Naive thymus-derived CD4-positive, alpha-beta T cell (primary cell): ENCODE measurements around the gene TMEM59L. TPM values are rescaled to one million over a fixed set of nuclear protein-coding genes. Genes with fewer than 3 reads are reported as not detected.

Experiments used
- ATAC-seq: fragments of 150-1000 bp; cut with Tn5 transposase; 2 replicates; pipeline ENCODE4 v1.10.0; 2021; ENCODE audit warnings: mild to moderate bottlenecking, moderate library complexity
- CTCF ChIA-PET: fragments of 350-600 bp; sonication (Branson Sonifier 250); formaldehyde crosslinking; loops from one replicate; lab custom pipeline; 2021; ENCODE audit warnings: antibody characterized with exemption; lab: Charles Lee
- POLR2A ChIA-PET: fragments of 350-600 bp; sonication (Branson Sonifier 250); formaldehyde crosslinking; loops from one replicate; lab custom pipeline; 2021; ENCODE audit warnings: antibody characterized with exemption, inconsistent platforms; lab: Charles Lee
- DNase-seq, 9 donors: peaks; one replicate each; pipeline versions ENCODE4 v3.0.0 to v3.0.0-alpha.2; 2020 to 2022; ENCODE audit warnings: mixed read lengths in 1 of 9
- H3K27ac ChIP-seq: one replicate; pipeline ENCODE4 v1.7.0; 2013; ENCODE audit warnings: mild to moderate bottlenecking, low read depth, low read length, moderate library complexity
- H3K27me3 ChIP-seq, 2 donors: one replicate each; pipeline ENCODE4 v1.7.0; 2013; ENCODE audit warnings: low read length in 2 of 2, mild to moderate bottlenecking in 2 of 2, moderate library complexity in 2 of 2; ENCODE audit not compliant: control insufficient read depth in 2 of 2, insufficient read depth in 2 of 2
- H3K36me3 ChIP-seq, 3 experiments: 1 replicate in 2 of 3; 2 replicates in 1 of 3; pipeline ENCODE4 v1.7.0; 2013; ENCODE audit warnings: low read length in 3 of 3, mild to moderate bottlenecking in 3 of 3, moderate library complexity in 1 of 3; ENCODE audit not compliant: insufficient read depth in 3 of 3, control insufficient read depth in 2 of 3
- H3K4me1 ChIP-seq, 2 donors: one replicate each; pipeline ENCODE4 v1.7.0; 2013; ENCODE audit warnings: low read length in 2 of 2, mild to moderate bottlenecking in 2 of 2, moderate library complexity in 1 of 2; ENCODE audit not compliant: control insufficient read depth in 2 of 2, insufficient read depth in 2 of 2
- H3K4me3 ChIP-seq: 2 replicates; pipeline ENCODE4 v1.7.0; 2013; ENCODE audit warnings: mild to moderate bottlenecking, low read length
- H3K9me3 ChIP-seq, 3 experiments: 1 replicate in 2 of 3; 2 replicates in 1 of 3; pipeline ENCODE4 v1.7.0; 2013; ENCODE audit warnings: low read length in 3 of 3; ENCODE audit not compliant: control insufficient read depth in 2 of 3
- H3K27ac Mint-ChIP-seq, 9 donors: one replicate each; pipeline ENCODE4 v1.8.0; 2020 to 2022; ENCODE audit warnings: mixed read lengths in 9 of 9, mild to moderate bottlenecking in 8 of 9, moderate library complexity in 5 of 9, inconsistent platforms in 2 of 9
- H3K27me3 Mint-ChIP-seq, 5 donors: one replicate each; pipeline ENCODE4 v1.8.0; 2021 to 2022; ENCODE audit warnings: mixed read lengths in 5 of 5, mild to moderate bottlenecking in 1 of 5
- H3K36me3 Mint-ChIP-seq, 5 donors: one replicate each; pipeline ENCODE4 v1.8.0; 2020 to 2022; ENCODE audit warnings: mixed read lengths in 5 of 5, mild to moderate bottlenecking in 3 of 5, inconsistent platforms in 1 of 5
- H3K4me1 Mint-ChIP-seq, 7 donors: one replicate each; pipeline ENCODE4 v1.8.0; 2020 to 2022; ENCODE audit warnings: mixed read lengths in 7 of 7, mild to moderate bottlenecking in 3 of 7, inconsistent platforms in 1 of 7
- H3K4me3 Mint-ChIP-seq, 10 donors: one replicate each; pipeline ENCODE4 v1.8.0; 2020 to 2022; ENCODE audit warnings: mild to moderate bottlenecking in 10 of 10, mixed read lengths in 10 of 10, moderate library complexity in 6 of 10, inconsistent platforms in 2 of 10
- H3K9me3 Mint-ChIP-seq, 11 donors: one replicate each; pipeline ENCODE4 v1.8.0; 2020 to 2022; ENCODE audit warnings: mixed read lengths in 11 of 11, mild to moderate bottlenecking in 4 of 11, inconsistent platforms in 1 of 11, moderate library complexity in 1 of 11
- intact Hi-C, 2 donors: fragments of 100-400 bp; cut with micrococcal nuclease; formaldehyde crosslinking; loops; one replicate each; pipeline ENCODE4 v1.15.1; 2023
- polyA plus RNA-seq, 2 donors: library from polyadenylated mRNA; unstranded; fragments of 300-500 nt; fragmentation: Illumina TruSeq; gene quantifications; one replicate each; pipeline ENCODE4 v1.2.3, GENCODE V29; 2021
- total RNA-seq, 6 experiments: library from RNA in 5 of 6; stranded (reverse) in 5 of 6; gene quantifications; 1 replicate in 5 of 6; 2 replicates in 1 of 6; pipeline ENCODE4 v1.2.3 and lab custom pipeline; 2021 to 2026

Gene TMEM59L
- total and polyA plus RNA-seq, 7 experiments from 2014 or later: 0.22 to 0.74 (median 0.30) TPM; not detected in 3

DNA sequence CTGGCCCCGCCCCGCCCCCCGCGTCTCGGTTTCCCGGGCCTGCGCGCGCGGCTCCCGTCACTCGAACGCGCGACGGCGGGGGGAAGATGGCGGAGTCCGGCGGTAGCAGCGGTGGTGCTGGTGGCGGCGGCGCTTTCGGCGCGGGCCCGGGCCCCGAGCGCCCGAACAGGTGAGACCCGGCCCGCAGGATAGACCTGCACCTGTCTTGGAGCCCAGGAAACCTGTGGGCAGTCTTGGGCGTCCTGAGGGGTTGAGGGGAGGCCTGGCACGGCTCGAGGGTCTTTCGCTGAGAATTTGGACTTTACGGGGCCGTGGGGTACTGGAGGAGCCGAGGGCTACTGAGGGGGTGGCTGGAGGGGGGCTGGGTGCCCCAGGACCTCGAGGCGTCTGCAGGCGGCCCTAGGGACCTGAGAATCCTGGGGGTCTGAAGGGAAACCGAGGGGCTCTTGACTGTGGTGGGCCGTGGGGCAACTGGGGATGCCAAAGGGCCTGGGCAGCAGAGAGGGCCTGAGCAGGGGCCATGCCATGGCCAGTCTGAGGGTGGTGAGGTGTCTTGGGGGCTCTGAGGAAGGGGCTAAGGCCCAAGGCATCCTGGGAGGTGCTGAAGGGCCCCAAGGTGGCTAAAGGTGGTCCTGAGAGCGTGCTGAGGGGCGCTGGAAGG lies 24.4 kb downstream of the TMEM59L start, which contains the start of gene KLHL26:
TSS of gene KLHL26 (plus strand) at position 60 of the 661 bp plus-strand sequence. CDS start at position 87, 27 bp downstream.
- peak within 1 kb of the TSS; percentile 70 to 96 (median 90) for H3K27ac Mint-ChIP-seq
- H3K36me3 Mint-ChIP-seq: no peaks in the 10 kb centered on the region
- H3K9me3 ChIP-seq: no peaks in the 10 kb centered on the region
- CTCF ChIA-PET: no interaction called here
- POLR2A ChIA-PET: no interaction called here
- peaks cover 0 to 5% (median 0%) of the 10 kb centered on the region in 3 experiments for H3K36me3 ChIP-seq
- peak within 1 kb of the TSS; percentile 83 for H3K4me3 ChIP-seq
- peaks cover 0 to 18% (median 3%) of the 10 kb centered on the region in 5 donors for H3K27me3 Mint-ChIP-seq
- H3K27me3 ChIP-seq: no peaks in the 10 kb centered on the region
- peak within 1 kb of the TSS; percentile 88 for H3K27ac ChIP-seq
- intact Hi-C loops: loop anchor here (1.0 to 5.0 kb wide), 17 partner anchors 25 to 770 kb away; partner anchors contain the start of genes ARMC6 (in 2 of the 2), COPE (in 2 of the 2), CRTC1 (in 2 of the 2) and DDX49 (in 2 of the 2)
- H3K4me3 Mint-ChIP-seq: peak within 1 kb of the TSS; percentile 71 to 100 (median 88)
- H3K4me1 Mint-ChIP-seq: peaks cover 23 to 51% (median 36%) of the 10 kb centered on the region in 7 donors
- H3K4me1 ChIP-seq: peaks cover 6 to 19% of the 10 kb centered on the region in 2 donors
- peaks cover 0 to 4% (median 0%) of the 10 kb centered on the region in 11 donors for H3K9me3 Mint-ChIP-seq
- ATAC-seq (no peak), DNase-seq (peak in 1 of 9 donors; percentile 10)

DNA sequence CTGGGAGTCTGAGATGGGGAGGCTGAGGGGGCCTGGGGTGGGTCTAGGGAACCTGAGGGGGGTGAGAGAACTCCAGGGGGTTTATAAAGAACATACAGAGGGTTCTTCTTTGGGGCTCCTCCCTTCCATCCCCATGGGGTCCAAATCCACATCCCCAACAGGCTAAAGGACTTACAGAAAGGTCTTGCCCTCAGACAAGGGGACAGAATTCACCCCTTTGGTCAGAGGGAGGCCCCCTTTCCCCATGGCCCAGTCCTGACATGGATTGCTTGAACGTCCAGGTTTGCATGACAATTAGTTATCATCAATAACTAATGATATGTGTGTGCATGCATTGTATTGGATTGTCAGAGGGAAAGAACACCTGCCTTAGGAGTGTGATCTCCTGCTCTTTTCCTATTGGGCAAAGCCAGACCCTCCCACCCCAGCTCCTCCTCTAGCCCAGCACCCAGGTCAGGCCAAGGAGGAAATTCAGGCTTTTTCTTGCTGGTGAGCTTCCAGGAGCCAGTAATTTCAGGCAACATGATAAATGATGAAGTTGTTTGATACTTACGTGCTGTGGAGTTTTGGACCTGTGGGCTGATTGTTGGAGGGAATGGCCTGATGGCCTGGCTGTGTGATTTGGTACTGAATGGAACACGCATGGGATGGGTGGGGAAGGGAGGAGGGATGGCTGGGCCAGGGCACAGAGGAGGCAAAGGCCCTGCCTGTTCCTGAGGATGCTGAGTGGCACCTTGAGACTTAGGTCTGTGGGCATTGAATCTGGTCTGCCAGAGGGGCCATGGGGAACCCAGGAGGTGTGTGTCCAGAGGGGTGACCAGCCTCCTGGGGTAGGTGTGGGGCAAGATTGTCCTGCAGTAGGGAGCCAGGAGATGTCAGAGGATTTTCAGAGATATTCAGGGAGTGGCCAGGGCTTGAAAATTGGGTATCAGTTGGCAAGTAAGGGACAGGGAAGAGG lies 25.3 kb downstream of the TMEM59L start:
- no peaks in the 10 kb centered on the region for H3K27me3 ChIP-seq
- H3K4me1 Mint-ChIP-seq: peaks cover 23 to 53% (median 36%) of the 10 kb centered on the region in 7 donors
- CTCF ChIA-PET: no interaction called here
- no peaks in the 10 kb centered on the region for H3K9me3 ChIP-seq
- peak overlapping the region; percentile 88 for H3K27ac ChIP-seq
- H3K36me3 Mint-ChIP-seq: no peaks in the 10 kb centered on the region
- peaks cover 6 to 19% of the 10 kb centered on the region in 2 donors for H3K4me1 ChIP-seq
- peak overlapping the region; percentile 83 for H3K4me3 ChIP-seq
- POLR2A ChIA-PET: interaction anchor here (0.6 to 0.9 kb wide), 3 partner anchors 66 to 282 kb away, joined by 3 to 4 read pairs (median 3); partner anchors contain the start of genes COPE and DDX49
- no peak for ATAC-seq
- H3K4me3 Mint-ChIP-seq: peak overlapping the region; percentile 71 to 100 (median 88)
- peak overlapping the region; percentile 70 to 96 (median 89) for H3K27ac Mint-ChIP-seq
- H3K27me3 Mint-ChIP-seq: peaks cover 0 to 18% (median 3%) of the 10 kb centered on the region in 5 donors
- peak in 2 of 9 donors; percentile 12 to 14 for DNase-seq
- intact Hi-C loops: loop anchor here (2.0 to 5.0 kb wide), 5 partner anchors 49 to 769 kb away; partner anchors contain the start of genes FKBP8 (in 1 of the 2), GATAD2A (in 1 of the 2), ISYNA1 (in 1 of the 2) and REX1BD (in 1 of the 2)
- peaks cover 0 to 5% (median 0%) of the 10 kb centered on the region in 3 experiments for H3K36me3 ChIP-seq
- peaks cover 0 to 5% (median 0%) of the 10 kb centered on the region in 11 donors for H3K9me3 Mint-ChIP-seq

DNA sequence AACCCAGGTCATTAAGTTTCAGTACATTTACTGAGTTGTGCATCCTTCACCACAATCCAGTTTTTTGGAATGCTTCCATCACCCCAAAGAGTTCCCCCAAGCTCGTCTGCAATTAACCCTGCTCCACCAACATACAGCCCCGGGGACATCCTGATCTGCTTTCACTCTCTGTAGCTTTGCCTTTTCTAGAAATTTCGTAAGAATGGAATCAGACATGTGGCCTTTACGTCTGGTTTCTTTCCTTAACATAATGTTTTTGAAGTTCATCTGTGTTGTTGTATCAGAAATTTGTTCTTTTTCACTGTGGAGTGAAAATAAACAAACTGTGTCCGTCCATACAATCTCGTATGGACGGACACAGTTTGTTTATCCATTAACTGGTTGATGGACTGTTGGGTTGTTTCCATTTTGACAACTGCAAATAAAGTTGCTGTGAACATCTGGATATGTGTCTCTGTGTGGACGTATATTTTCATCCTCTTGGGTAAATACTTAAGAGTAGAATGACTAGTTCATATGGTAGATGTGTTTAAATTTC lies 27.1 kb downstream of the TMEM59L start:
- Mint-ChIP-seq H3K27me3 (peaks cover 0 to 9% (median 0%) of the 10 kb centered on the region in 5 donors), H3K36me3 (peaks cover 0 to 7% (median 0%) of the 10 kb centered on the region in 5 donors), H3K9me3 (peaks cover 0 to 5% (median 0%) of the 10 kb centered on the region in 11 donors), H3K27ac (peak overlapping the region in 2 of 9 donors; percentile 45 to 72), H3K4me1 (peaks cover 19 to 61% (median 43%) of the 10 kb centered on the region in 7 donors), H3K4me3 (peak overlapping the region in 1 of 10 donors; percentile 6)
- no peak overlapping the region for H3K4me3 ChIP-seq
- peaks cover 6 to 17% of the 10 kb centered on the region in 2 donors for H3K4me1 ChIP-seq
- no peak overlapping the region for H3K27ac ChIP-seq
- DNase-seq (no peak), ATAC-seq (no peak)
- H3K9me3 ChIP-seq: no peaks in the 10 kb centered on the region
- CTCF ChIA-PET: no interaction called here
- H3K36me3 ChIP-seq: peaks cover 0 to 5% (median 0%) of the 10 kb centered on the region in 3 experiments
- POLR2A ChIA-PET: interaction anchor here (0.9 kb wide), 1 partner anchor 68 kb away, joined by 4 read pairs; the partner anchor contains the start of gene UBA52
- H3K27me3 ChIP-seq: no peaks in the 10 kb centered on the region
- intact Hi-C loops: loop anchor here (5.0 kb wide), 4 partner anchors 97 to 768 kb away; partner anchors contain the start of genes FKBP8 (in 1 of the 2), GATAD2A (in 1 of the 2) and ISYNA1 (in 1 of the 2)

DNA sequence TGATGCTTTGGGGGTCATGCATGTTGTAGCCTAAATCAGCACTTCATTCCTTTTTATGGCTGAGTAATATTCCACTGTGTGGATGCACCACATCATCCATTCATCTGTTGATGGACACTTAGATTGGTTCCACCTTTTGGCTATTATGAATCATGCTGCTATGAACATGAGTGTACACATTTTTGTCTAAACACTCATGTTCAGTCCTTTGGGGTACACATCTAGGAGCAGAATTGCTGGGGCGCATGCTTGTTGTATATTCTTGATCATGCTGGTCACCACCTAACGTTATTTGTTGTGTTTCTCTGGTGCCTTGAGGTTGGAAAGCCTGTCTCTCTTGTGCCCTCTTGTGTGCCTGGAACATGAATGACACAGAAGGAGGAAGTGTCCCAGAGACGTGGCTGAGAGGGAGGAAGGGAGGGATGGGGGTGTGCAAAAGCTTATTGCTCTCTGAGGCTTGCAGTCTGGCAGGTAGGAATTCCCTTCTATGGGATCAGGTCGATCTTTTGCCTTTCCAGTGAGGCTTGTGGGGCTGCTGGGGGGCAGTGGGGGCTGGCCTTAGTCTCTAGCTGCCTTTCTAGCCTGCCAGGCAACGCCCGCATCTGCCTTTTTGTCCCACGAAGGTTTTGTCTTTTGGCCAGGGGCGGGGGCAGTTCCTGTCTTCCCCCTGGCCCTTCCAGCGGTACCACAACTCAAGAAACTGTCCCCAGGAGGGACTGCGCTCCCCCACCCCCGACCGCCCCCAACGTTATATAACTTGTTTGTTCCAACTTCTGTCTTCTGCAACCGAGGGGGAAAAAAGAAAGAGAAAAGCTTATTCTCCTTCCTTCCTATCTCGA lies 31.7 kb downstream of the TMEM59L start:
- H3K27ac ChIP-seq: no peak overlapping the region
- H3K4me3 ChIP-seq: no peak overlapping the region
- no peak overlapping the region for H3K27ac Mint-ChIP-seq
- H3K4me1 ChIP-seq: no peaks in the 10 kb centered on the region
- H3K4me1 Mint-ChIP-seq: peaks cover 12 to 48% (median 32%) of the 10 kb centered on the region in 7 donors
- POLR2A ChIA-PET: no interaction called here
- H3K36me3 ChIP-seq: peaks cover 0 to 5% (median 0%) of the 10 kb centered on the region in 3 experiments
- peaks cover 0 to 2% (median 0%) of the 10 kb centered on the region in 11 donors for H3K9me3 Mint-ChIP-seq
- no peaks in the 10 kb centered on the region for H3K9me3 ChIP-seq
- no peaks in the 10 kb centered on the region for H3K27me3 Mint-ChIP-seq
- no peak overlapping the region for H3K4me3 Mint-ChIP-seq
- DNase-seq (no peak), ATAC-seq (peak; percentile 83)
- no peaks in the 10 kb centered on the region for H3K27me3 ChIP-seq
- peaks cover 0 to 10% (median 2%) of the 10 kb centered on the region in 5 donors for H3K36me3 Mint-ChIP-seq
- intact Hi-C loops: no loop called here
- CTCF ChIA-PET: no interaction called here

DNA sequence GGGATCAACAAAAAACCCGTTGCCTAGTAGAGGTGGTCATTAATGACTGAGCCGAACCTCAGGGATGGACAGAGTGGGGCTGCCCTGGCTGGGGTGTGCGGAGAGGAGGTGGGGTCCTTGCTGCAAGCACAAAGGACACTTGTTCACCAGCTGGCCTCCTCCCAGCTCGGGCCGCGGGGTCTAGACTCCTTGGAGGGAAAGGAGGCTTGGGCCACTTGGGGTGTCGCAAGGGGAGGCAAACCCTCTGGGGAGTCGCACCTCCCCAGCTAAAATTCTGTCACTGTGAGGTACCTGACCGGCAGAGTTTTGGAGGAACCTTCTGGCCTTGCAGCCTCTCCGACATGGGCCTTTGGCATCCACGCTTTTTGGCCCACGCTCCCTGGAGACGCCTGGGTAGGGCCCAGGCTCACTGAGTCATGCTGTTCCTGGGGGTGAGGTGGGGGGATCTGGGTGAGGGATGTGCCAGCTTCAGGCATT lies 32.4 kb downstream of the TMEM59L start:
- H3K36me3 ChIP-seq: peaks cover 0 to 8% (median 5%) of the 10 kb centered on the region in 3 experiments
- ChIA-PET CTCF (no interaction called here), POLR2A (no interaction called here)
- H3K4me1 ChIP-seq: no peaks in the 10 kb centered on the region
- H3K27ac Mint-ChIP-seq: no peak overlapping the region
- no peak overlapping the region for H3K27ac ChIP-seq
- no peak overlapping the region for H3K4me3 ChIP-seq
- intact Hi-C loops: no loop called here
- no peaks in the 10 kb centered on the region for H3K9me3 ChIP-seq
- no peaks in the 10 kb centered on the region for H3K27me3 ChIP-seq
- H3K4me3 Mint-ChIP-seq: no peak overlapping the region
- H3K27me3 Mint-ChIP-seq: no peaks in the 10 kb centered on the region
- H3K9me3 Mint-ChIP-seq: peaks cover 0 to 2% (median 0%) of the 10 kb centered on the region in 11 donors
- H3K36me3 Mint-ChIP-seq: peaks cover 0 to 10% (median 2%) of the 10 kb centered on the region in 5 donors
- peaks cover 10 to 48% (median 31%) of the 10 kb centered on the region in 7 donors for H3K4me1 Mint-ChIP-seq
- DNase-seq (no peak), ATAC-seq (no peak)
